Sigmoid colon (tissue), 7 donors: ENCODE measurements around the gene MPDZ. TPM values are rescaled to one million over a fixed set of nuclear protein-coding genes. Genes with fewer than 3 reads are reported as not detected.

Experiments
- DNase-seq: peaks from one replicate; pipeline ENCODE4 v3.0.0-alpha.2; 2019
- H3K27ac ChIP-seq, 4 donors: fragments of 200-600 bp; sonication (generic); one replicate each; pipeline ENCODE4 v1.5.1; 2016 to 2019; ENCODE audit warnings: mild to moderate bottlenecking in 1 of 4
- H3K27me3 ChIP-seq, 3 donors: fragments of 200-600 bp; sonication (generic); one replicate each; pipeline ENCODE4 v1.5.1; 2019; ENCODE audit warnings: mild to moderate bottlenecking in 1 of 3
- H3K36me3 ChIP-seq, 4 donors: fragments of 200-600 bp; sonication (generic); one replicate each; pipeline ENCODE4 v1.5.1; 2016 to 2019
- H3K4me1 ChIP-seq, 4 donors: fragments of 200-600 bp; sonication (generic); one replicate each; pipeline ENCODE4 v1.5.1; 2017 to 2019
- H3K4me3 ChIP-seq, 4 donors: fragments of 200-600 bp; sonication (generic); one replicate each; pipeline ENCODE4 v1.5.1; 2017 to 2019; ENCODE audit warnings: mild to moderate bottlenecking in 2 of 4, moderate library complexity in 1 of 4
- H3K9me3 ChIP-seq, 4 donors: fragments of 200-600 bp in 3 of 4; sonication (generic) in 3 of 4; one replicate each; pipeline versions ENCODE4 v1.5.1 to v1.6.1; 2013 to 2019
- CTCF ChIP-seq, 4 experiments: fragments of 450-650 bp in 3 of 4; fragments of 200-600 bp in 1 of 4; IDR thresholded peaks; one replicate each; pipeline ENCODE4 v1.5.1; 2016 to 2019; ENCODE audit warnings: antibody characterized with exemption in 4 of 4, mild to moderate bottlenecking in 3 of 4, moderate library complexity in 2 of 4
- EP300 ChIP-seq, 4 donors: sonication (generic); formaldehyde crosslinking; IDR thresholded peaks; one replicate each; pipeline ENCODE4 v1.6.1; 2017; ENCODE audit warnings: antibody characterized with exemption in 4 of 4
- POLR2A ChIP-seq, 2 donors: fragments of 450-650 bp; IDR thresholded peaks; one replicate each; pipeline ENCODE4 v1.6.1; 2016; ENCODE audit warnings: antibody characterized with exemption in 2 of 2, mild to moderate bottlenecking in 2 of 2, moderate library complexity in 2 of 2
- POLR2AphosphoS5 ChIP-seq, 4 donors: sonication (generic); formaldehyde crosslinking; IDR thresholded peaks; one replicate each; pipeline ENCODE4 v1.6.1; 2017; ENCODE audit warnings: antibody characterized with exemption in 4 of 4
- WGBS, 2 donors: extraction: QIAGEN DNeasy Blood & Tissue Kit; methylation state at CpG; one replicate each; pipeline ENCODE4 v1.1.7; 2013; 5-methylcytosine and 5-hydroxymethylcytosine counted together
- intact Hi-C: fragments of 100-400 bp; cut with DNase I; formaldehyde crosslinking; loops from one replicate; pipeline ENCODE4 v1.15.1; 2023
- polyA plus RNA-seq, 3 donors: library from polyadenylated mRNA; stranded (reverse); fragments of 200-250 nt; gene quantifications; one replicate each; pipeline ENCODE4 v1.2.3, GENCODE V29; 2013
- total RNA-seq, 4 donors: library from RNA; depleted of rRNA; stranded (reverse); fragments of >200 nt; gene quantifications; one replicate each; pipeline ENCODE4 v1.1.0, GENCODE V29; 2016
- donor health status: healthy with polysubstance abuse.
- donor health status: Bipolar disorder and iron deficiency.
- donor health status: healthy.

Gene MPDZ
- total and polyA plus RNA-seq, 7 donors = 3.6 to 72.2 (median 62.8) TPM

- H3K4me1 ChIP-seq = peaks cover 0 to 50% (median 35%) of the 10 kb centered on the region in 4 donors
- no peaks in the 10 kb centered on the region for H3K36me3 ChIP-seq
- intact Hi-C loops = loop anchor here (5.0 kb wide), 1 partner anchor 39 kb away; no protein-coding TSS in a partner anchor
- TF ChIP-seq POLR2AphosphoS5 (IDR thresholded peaks at IDR 0.05) (no peak), CTCF (IDR thresholded peaks at IDR 0.05) (no peak), POLR2A (IDR thresholded peaks at IDR 0.05) (no peak), EP300 (IDR thresholded peaks at IDR 0.05) (no peak)
- H3K27me3 ChIP-seq = no peaks in the 10 kb centered on the region
- no peak overlapping the region for H3K4me3 ChIP-seq
- no peak for DNase-seq
- H3K9me3 ChIP-seq = no peaks in the 10 kb centered on the region
- peak overlapping the region in 1 of 4 donors; percentile 97 for H3K27ac ChIP-seq
These were observed 3.5 kb upstream of the MPDZ start for GRCh38 chr9:13282998-13283397.

GRCh38 chr9:13281356-13282016 is 2.0 kb upstream of the MPDZ start:
- peak overlapping the region in 3 of 4 donors; percentile 90 to 97 (median 95) for H3K27ac ChIP-seq
- 80 to 87% methylated on average over 5 of the region's 5 CpGs for WGBS, 2 donors
- no peak for DNase-seq
- no peaks in the 10 kb centered on the region for H3K27me3 ChIP-seq
- intact Hi-C loops = loop anchor here (5.0 kb wide), 1 partner anchor 41 kb away; no protein-coding TSS in a partner anchor
- peaks cover 0 to 61% (median 47%) of the 10 kb centered on the region in 4 donors for H3K4me1 ChIP-seq
- H3K9me3 ChIP-seq = no peaks in the 10 kb centered on the region
- no peaks in the 10 kb centered on the region for H3K36me3 ChIP-seq
- TF ChIP-seq EP300 (IDR thresholded peaks at IDR 0.05) = peak in 3 of 4 donors; percentile 28 to 72 (median 35)
- no peak for TF ChIP-seq POLR2A (IDR thresholded peaks at IDR 0.05)
- TF ChIP-seq POLR2AphosphoS5 (IDR thresholded peaks at IDR 0.05) = peak in 3 of 4 donors; percentile 62 to 85 (median 83)
- TF ChIP-seq CTCF (IDR thresholded peaks at IDR 0.05) = no peak
- H3K4me3 ChIP-seq = no peak overlapping the region

- peak overlapping the region; percentile 61 to 75 (median 70) for H3K4me3 ChIP-seq
- no peaks in the 10 kb centered on the region for H3K27me3 ChIP-seq
- H3K9me3 ChIP-seq = no peaks in the 10 kb centered on the region
- peak; percentile 88 for DNase-seq
- WGBS, 2 donors = 3 to 6% methylated on average over 67 of the region's 67 CpGs
- no peaks in the 10 kb centered on the region for H3K36me3 ChIP-seq
- H3K27ac ChIP-seq = peak overlapping the region; percentile 90 to 97 (median 95)
- H3K4me1 ChIP-seq = peaks cover 0 to 69% (median 54%) of the 10 kb centered on the region in 4 donors
- peak in 3 of 4 donors; percentile 54 to 66 (median 62) for TF ChIP-seq POLR2AphosphoS5 (IDR thresholded peaks at IDR 0.05)
- TF ChIP-seq CTCF (IDR thresholded peaks at IDR 0.05) = peak in 1 of 4 experiments; percentile 21
- peak in 1 of 2 donors; percentile 29 for TF ChIP-seq POLR2A (IDR thresholded peaks at IDR 0.05)
- TF ChIP-seq EP300 (IDR thresholded peaks at IDR 0.05) = no peak
- intact Hi-C loops = loop anchor here (5.0 kb wide), 1 partner anchor 1044 kb away; no protein-coding TSS in a partner anchor
These were observed 885 bp downstream of the MPDZ start for GRCh38 chr9:13278368-13279246.

GRCh38 chr9:13278023-13278367 is 1.5 kb downstream of the MPDZ start:
- Histone ChIP-seq H3K36me3 (no peaks in the 10 kb centered on the region), H3K27ac (peak overlapping the region; percentile 90 to 97 (median 95)), H3K9me3 (no peaks in the 10 kb centered on the region), H3K4me1 (peaks cover 0 to 63% (median 48%) of the 10 kb centered on the region in 4 donors), H3K4me3 (peak overlapping the region; percentile 61 to 75 (median 70)), H3K27me3 (no peaks in the 10 kb centered on the region)
- TF ChIP-seq POLR2AphosphoS5 (IDR thresholded peaks at IDR 0.05) = no peak
- TF ChIP-seq CTCF (IDR thresholded peaks at IDR 0.05) = no peak
- TF ChIP-seq EP300 (IDR thresholded peaks at IDR 0.05) = no peak
- TF ChIP-seq POLR2A (IDR thresholded peaks at IDR 0.05) = no peak
- WGBS, 2 donors = 49 to 50% methylated on average over 10 of the region's 10 CpGs
- DNase-seq = no peak
- intact Hi-C loops = loop anchor here (5.0 kb wide), 1 partner anchor 1044 kb away; no protein-coding TSS in a partner anchor
